Activated T-cell treated with anti-CD3 and anti-CD28 coated beads for 1 hour (primary cell): ENCODE data around the gene WNT6.

Source experiments
- DNase-seq: peaks from one replicate; pipeline ENCODE4 v3.0.0-alpha.2; 2020; ENCODE audit warnings: low read depth

WNT6 gene

DNA sequence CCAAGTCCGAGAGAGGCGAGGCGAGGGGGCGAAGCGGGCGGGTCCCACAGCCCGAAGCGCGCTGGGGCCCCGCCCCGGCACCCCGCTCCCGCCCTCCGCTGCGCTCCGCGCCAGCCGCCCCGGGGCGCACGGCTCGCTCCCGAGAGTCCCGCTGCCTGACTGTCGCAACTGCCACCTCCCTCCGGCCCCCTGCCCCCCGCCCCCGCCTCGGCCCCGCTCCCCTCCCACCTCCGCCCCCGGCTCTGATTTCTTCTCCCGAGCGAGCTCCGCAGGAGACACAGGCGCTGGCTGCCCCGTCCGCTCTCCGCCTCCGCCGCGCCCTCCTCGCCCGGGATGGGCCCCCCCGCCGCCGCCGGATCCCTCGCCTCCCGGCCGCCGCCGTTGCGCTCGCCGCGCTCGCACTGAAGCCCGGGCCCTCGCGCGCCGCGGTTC, at the start of gene WNT6:
Gene WNT6 (plus strand): TSS at position 250 of the 432 bp plus-strand sequence. CDS start 233 bp downstream, outside the sequence.
- no peak for DNase-seq

DNA sequence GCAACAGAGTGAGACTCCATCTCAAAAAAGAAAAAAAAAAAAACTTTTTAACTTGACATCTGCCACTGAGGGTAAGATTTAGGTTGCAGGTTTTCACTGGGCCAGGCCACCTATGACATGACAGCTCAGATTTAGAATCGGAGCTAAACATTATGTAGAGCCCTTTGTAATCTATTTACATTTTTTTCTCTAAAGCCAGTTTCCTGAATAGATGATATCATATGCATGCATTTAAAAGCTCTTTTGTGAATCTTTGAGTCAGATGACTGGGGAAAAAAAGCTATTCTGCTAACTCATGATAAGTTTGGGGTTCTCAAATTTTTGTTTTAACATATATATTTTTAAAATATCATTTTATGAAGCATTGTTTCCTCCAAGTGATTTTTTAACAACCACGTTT, 49.3 kb upstream of the WNT6 start:
- DNase-seq = no peak

DNA sequence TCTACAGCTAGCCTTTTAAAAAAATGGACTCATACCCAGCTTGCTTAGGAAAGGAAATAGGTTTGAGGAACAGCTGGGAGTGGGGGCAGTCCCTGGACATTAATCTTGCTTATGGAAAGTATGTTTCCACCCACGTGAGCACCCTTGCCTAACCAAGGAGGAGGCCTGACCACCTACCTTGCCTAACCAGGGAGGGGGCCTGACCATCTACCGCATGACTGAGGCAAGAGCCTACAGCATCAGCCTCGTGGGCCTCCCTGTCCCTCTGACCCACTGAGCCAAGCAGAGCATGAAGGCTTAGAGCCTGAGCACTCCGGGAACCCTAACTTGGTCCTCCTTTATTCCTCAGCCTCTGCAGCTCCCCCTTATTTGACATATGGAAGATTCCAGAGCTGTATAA, 48.2 kb upstream of the WNT6 start:
- no peak for DNase-seq

DNA sequence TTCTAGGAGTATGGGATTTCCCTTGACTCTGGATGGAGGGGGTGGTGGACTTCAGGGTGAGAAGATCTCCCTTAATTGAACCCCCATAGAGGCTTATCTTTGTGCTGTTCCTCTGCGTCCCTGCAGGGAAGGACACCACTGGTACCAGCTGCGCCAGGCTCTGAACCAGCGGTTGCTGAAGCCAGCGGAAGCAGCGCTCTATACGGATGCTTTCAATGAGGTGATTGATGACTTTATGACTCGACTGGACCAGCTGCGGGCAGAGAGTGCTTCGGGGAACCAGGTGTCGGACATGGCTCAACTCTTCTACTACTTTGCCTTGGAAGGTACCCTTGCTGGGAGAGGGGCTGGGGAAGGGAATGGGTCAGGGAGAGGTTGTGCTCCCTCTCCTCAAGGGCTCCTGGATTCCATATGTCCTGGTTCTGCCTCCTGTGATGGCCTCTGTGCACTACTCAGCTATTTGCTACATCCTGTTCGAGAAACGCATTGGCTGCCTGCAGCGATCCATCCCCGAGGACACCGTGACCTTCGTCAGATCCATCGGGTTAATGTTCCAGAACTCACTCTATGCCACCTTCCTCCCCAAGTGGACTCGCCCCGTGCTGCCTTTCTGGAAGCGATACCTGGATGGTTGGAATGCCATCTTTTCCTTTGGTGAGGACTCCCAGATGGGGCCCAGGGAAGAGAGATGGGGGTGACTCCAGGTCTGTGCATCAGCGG, 47.3 kb upstream of the WNT6 start:
- no peak for DNase-seq

DNA sequence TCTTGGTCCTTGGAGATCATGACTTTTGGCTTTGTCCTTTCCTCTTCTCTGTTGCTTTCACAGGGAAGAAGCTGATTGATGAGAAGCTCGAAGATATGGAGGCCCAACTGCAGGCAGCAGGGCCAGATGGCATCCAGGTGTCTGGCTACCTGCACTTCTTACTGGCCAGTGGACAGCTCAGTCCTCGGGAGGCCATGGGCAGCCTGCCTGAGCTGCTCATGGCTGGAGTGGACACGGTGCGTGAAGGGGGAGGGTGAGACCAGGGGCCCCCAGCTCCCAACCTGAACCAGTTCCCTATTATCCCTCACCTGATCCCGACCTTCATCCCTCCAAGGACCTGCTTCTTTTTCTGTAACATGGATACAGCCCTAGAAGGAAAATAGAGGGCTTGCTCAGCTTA, 46.7 kb upstream of the WNT6 start:
- DNase-seq = no peak

DNA sequence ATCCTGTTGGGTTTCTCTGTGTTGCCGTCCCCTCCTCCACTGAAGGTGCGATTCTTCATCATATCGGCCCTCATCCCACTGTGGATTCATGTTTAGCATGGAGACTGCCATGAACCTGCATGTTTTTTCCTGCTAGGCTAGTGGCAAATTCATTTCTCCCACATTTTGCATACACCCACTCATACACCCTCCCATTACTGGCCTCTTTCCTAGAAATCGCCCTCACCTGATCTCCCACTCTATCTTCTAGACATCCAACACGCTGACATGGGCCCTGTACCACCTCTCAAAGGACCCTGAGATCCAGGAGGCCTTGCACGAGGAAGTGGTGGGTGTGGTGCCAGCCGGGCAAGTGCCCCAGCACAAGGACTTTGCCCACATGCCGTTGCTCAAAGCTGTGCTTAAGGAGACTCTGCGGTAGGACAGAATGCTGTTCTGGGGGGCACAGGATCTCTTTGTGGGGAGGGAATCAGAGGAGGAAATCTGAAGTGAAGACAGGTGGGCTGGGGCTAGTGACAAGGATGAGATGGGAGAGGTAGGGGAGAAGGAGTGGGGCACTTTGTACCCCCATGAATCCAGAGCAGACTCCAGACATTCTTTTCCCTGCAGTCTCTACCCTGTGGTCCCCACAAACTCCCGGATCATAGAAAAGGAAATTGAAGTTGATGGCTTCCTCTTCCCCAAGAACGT, 45.7 kb upstream of the WNT6 start:
- no peak for DNase-seq

DNA sequence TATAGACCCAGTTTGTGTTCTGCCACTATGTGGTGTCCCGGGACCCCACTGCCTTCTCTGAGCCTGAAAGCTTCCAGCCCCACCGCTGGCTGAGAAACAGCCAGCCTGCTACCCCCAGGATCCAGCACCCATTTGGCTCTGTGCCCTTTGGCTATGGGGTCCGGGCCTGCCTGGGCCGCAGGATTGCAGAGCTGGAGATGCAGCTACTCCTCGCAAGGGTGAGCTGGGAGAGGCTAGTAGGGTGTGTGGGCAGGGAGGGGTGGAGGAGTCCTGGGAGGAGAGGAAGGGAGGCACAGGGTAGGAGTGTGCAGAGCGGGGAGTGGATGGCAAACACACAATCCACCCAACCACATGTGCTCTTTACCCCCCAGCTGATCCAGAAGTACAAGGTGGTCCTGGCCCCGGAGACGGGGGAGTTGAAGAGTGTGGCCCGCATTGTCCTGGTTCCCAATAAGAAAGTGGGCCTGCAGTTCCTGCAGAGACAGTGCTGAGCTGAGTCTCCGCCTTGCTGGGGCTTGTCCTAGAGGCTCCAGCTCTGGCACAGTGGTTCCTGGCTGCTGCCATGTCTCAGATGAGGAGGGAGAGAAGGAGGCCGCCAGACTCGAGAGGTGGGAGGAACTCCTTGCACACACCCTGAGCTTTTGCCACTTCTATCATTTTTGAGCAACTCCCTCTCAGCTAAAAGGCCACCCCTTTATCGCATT, 44.9 kb upstream of the WNT6 start:
- no peak for DNase-seq

DNA sequence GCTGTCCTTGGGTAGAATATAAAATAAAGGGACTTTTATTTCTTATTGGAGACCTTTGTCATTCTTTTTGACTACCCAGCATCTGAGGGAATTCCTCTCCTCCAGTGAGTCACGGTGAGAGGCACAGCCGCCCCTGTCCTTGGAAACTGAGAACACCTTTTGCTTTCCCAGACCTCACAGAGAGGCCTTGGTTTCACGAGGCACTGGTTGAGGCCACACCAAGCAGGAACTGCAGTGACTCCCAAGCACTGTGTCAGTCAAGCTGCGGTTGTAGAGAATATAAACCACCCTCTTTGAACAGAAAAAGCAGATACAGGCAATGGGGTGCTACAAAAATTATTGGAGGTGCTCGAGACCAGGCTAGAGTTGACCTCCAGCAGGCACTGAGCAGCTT, 44.4 kb upstream of the WNT6 start:
- DNase-seq = no peak

DNA sequence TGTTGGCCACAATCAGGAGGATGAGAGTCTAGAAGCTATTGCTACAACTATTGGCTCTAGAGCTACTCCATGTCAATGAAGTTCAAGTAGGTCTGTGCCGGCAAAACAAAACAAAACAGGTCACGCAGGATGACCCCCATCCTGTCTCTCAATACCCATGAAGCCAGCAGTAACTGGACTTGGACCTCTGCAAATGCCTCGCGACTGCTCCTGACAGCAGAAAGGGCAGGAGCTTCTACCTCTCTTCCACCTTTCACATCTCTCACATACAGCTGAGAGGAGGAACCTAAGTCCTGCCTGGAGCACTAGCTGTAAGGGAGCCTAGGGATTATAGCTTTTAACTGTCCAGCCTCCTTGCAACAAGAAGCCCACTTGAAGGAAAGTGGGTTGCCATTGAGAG, 44.0 kb upstream of the WNT6 start:
- DNase-seq = no peak

DNA sequence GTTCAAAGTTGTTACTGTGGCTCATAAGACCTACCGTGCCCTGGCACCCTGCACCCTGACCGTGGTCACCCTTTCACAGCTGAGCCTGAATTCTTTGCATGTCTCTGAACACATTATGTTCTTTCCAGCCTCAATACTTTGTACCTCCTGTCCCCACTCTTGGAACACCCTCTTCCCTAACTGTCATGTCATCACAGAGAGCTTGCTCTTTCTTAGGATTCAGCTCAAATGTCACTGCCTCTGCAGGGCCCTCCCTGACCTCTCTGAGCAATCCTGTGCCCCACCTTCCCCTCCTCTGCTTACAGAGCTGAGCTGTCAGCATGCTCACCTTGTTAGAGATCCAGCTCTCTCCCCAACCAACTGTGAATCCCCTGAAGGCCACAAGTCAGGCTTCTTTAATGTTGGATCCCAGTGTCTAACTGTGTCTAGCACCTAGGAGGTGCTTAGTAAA, 43.0 kb upstream of the WNT6 start:
- DNase-seq = no peak

DNA sequence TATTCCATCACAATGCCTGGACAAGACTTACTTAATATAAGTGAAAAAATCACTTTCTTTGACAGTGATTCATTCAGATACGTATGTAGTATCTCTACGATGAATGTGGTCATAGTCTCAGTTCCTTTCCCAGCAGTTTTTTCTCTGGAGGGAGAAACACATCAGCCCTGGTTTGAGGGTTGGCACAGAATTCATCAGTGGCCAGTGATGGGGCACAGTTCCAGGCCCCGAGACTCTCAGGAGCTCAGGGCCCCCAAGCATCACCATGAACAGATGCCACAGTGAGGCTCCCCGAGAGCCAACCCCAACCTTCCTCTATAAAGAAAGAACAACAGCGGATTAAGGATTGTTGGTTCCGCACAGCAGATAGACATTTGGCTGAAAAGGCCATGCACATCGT, 40.5 kb upstream of the WNT6 start:
- DNase-seq = no peak

DNA sequence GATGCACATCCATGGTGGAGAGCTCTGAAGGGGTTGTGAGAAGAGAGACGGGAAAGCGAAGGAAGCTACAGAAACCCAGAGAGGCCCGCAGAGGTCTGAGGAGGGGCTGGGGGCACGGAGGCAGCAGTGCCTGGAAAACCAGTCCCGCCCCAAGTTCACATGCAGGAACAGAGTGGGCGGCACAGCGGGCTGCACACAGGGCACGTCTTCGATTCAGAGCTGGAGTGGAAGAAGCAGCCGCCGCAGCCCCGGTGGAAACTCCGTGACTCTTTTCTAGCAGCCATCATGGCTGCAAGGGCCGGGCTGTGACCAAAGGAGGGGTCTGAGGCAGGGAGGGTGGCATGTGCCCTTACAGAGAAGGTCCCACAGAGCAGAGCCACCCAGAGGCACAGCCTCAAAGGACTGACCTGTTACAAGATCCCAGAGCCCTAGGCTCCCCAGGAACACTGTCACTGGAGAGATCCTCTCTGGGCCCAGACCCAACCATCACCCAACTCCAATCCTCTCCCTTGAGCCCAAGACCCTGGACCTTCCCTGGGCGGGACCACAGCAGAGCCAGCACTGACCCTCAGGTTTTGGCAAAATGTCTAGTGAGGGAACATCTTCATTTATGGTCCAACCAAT, 38.7 kb upstream of the WNT6 start:
- no peak for DNase-seq

DNA sequence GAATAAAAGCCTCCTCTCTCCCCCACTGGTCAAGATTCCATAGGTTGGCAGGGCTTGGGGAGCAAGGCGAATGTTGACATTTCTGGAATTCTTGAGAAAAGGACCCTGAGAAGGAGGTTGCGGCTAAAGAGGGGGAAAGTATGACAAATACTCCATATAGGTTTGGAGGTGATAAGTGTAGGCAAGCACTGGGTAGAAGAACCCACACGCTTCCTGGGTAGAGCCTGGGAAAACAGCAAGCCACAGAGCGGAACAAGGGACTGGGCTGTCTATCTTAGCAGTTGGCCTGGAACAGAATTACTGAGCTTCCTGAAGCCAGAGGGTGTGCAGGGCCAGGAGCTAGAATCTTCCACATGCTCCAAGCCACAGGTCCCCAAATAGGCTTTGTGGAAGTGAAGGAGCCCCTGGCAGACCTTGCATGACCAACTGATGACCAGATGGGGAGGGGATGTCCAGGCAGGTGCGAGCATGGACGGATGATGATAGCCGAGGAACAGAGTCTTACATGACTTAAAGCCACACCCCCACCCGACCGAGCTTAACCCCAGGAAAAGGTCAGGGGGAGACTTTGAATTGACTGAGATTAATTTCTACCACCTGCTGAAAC, 37.9 kb upstream of the WNT6 start:
- DNase-seq = no peak

DNA sequence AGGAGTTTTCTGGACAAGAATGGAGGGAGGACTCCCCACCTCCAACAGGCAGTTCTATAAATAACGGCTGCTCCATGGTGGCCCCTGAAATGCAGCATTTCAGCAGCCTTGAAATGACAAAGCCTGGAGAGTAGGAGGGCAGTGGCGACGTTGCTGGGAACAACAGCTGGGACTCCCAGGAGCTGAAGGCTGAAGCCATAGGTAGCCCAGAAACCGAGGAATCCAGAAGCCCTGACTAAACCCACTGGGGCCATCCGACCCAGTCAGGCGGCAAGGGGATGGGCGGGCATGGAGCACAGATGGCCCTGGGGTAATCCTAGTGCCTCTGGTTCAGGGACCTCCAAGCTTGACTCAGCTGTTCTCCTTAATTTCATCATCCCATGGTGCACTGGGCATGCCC, 37.0 kb upstream of the WNT6 start:
- no peak for DNase-seq

DNA sequence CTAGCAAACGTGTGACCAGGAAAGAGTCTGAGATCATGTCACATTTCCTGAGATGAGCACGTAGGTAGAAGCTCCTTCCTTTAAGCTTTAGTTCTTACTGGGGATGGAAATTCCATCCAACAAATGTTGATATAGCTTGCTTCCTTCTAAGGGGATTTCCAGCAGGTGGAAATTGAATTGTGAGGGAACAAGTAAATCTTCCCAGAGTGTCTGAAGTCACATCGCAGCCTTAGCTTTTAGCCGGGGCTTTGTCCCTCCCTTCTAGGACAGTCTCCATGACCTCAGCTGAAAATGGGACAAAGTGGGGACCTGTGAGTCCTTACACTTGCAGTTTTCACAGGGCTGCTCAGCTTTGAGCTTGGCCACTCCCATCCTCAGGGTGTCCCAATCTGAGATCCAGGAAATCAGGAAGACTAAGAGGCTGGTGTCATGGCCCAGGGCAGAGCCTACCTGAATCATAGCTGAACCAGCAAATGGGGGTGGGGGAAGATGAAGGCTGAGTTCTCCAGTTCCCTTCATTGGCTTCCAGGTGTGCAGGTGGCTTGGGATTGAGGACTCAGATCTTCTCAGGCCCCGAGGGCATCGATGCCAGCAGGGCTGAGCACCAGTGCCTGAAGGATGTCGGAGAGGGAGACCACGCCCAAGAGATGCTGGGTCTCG, 36.3 kb upstream of the WNT6 start:
- DNase-seq = no peak

DNA sequence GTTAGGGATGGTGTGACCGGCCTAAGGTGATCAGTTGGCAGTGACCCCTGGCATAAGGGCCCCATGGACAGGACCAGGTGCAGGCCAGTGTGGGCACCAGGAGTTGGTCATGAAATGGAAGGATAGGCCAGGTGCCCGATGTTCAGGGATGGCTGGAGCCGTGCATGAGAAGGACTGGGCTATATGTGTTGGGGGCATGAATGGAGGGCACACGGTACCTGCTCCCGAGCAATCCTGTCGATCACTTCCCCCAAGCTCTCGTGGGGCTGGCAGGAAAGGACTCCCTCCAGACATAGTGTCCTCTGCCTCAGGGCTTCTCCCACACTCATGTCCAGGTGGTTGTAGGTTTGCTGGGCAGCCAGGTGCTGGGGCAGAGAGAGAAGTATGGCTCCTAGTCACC, 35.6 kb upstream of the WNT6 start:
- no peak for DNase-seq

DNA sequence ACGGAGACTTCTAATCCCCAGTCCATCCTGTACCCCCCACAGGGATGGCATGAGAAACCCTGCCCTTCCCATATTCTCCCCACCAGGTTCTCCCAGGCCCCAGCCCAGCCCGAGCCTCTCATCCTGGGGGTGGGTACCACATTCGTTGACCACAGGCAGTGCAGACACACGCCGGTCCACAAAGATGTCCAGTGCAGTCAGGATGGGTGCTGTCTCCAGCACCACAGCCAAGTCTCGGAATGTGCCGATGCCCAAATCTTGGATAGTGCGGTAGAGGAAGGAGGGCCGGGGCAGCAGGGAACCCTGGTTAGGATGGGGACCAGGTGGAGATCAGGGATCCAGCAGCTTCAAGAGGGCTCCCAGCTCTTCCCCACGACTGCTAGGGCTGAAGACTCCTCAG, 32.8 kb upstream of the WNT6 start:
- no peak for DNase-seq

DNA sequence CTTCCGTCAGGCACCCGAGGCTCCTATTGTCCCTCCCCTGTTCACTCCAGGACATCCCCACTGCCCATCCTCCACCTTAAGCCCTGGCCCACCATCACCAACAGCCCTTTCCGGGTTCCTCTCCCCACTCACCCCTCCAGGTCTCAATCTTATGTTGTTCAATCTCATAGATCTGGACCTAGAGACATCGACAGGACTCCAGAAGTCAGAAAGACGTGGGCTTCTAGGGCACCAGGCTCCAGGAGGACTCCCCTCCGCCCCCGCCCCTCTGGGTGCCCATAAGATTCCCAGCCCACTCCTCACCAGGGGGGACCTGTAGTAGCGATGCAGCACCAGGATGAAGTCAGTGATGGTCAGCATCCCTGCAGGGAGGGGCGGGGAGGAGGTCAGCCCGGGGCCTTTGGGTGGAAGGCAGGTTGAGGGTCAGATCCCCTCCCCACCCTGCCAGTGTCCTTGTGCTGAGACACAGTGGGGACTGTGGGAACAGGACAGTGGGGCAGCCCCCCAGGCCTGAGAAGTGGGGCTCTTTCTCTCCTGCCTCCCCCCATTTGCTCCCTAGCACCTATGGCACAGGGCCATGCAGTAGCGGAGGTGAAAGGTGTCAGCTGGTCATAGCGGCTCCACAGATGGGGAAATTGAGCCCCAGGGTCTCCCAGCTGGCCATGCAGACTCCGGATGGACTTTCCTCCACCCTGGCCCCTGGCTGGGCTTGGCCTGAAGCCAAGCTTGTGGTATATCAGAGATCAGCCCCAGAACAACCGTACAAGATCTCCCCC, 31.7 kb upstream of the WNT6 start:
- no peak for DNase-seq

DNA sequence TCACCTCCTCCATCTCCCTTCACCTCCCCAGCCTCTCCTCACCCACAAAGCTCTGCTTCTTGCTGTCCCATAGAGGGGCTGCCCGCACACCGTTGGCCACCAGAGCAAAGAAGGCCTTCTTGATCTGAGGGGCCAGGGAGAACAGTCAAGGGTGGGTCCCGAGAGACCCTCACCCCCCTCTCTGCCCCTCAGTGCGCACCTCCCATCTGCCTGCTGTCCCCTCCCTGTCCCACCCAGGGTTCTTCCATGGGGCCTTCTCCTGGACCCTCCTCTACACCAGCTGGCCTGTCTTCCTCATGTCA, 31.2 kb upstream of the WNT6 start:
- DNase-seq = no peak

DNA sequence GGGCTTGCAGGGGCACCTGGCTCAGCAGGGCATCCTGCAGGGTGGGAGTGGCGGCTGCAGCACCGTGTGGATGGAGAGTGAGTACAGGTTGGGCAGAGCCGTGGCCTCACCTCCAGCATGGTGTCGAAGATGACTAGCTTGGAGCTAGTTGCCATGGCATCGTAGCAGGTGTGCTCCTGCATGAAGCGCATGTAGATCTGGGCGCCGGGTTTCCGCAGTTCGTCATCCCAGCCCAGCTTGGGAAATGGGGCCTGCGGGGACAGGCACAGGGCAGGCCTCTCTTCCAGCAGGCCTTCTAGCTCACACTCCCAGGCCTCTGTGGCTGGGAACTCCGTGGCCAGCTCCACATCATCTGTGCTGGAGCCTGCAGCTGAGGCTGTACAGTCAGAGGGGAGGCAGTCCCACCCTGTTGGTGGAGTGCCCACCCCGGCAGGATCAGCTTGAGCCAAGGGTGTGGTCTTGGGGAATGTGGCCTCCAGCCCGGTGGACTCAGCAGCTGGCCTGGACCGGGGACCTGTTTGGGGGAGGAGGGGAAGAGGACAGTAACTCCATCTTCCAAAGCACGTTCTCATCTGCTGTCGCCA, 29.6 kb upstream of the WNT6 start:
- no peak for DNase-seq
